H9 (cell line): Measurements from ENCODE around the gene TEX51. TPM values are rescaled to one million over a fixed set of nuclear protein-coding genes. Genes with fewer than 3 reads are reported as not detected.

Experiments used
- DNase-seq: peaks from one replicate; pipeline ENCODE4 v3.0.0-alpha.2; 2017
- H2AFZ ChIP-seq: one replicate; pipeline ENCODE4 v1.6.1; 2013; ENCODE audit warnings: mild to moderate bottlenecking, low read length, control low read depth, moderate library complexity
- H2AK5ac ChIP-seq: 2 replicates; pipeline ENCODE4 v1.6.1; 2013; ENCODE audit warnings: low read length, control low read depth, mixed read lengths; ENCODE audit not compliant: insufficient read length
- H2BK120ac ChIP-seq: one replicate; pipeline ENCODE4 v1.6.1; 2013; ENCODE audit warnings: low read depth, mild to moderate bottlenecking, low read length, control low read depth, inconsistent platforms; ENCODE audit not compliant: poor library complexity, severe bottlenecking
- H2BK12ac ChIP-seq: 2 replicates; pipeline ENCODE4 v1.6.1; 2013; ENCODE audit warnings: low read length, control low read depth, mixed read lengths, low read depth; ENCODE audit not compliant: insufficient read length
- H2BK15ac ChIP-seq: 2 replicates; pipeline ENCODE4 v1.6.1; 2013; ENCODE audit warnings: low read depth, low read length, control low read depth
- H2BK20ac ChIP-seq: one replicate; pipeline ENCODE4 v1.6.1; 2013; ENCODE audit warnings: low read depth, mild to moderate bottlenecking, low read length, control low read depth, inconsistent platforms; ENCODE audit not compliant: poor library complexity, severe bottlenecking
- H2BK5ac ChIP-seq: 2 replicates; pipeline ENCODE4 v1.6.1; 2013; ENCODE audit warnings: low read length, control low read depth, mixed read lengths; ENCODE audit not compliant: insufficient read length
- H3K14ac ChIP-seq: 2 replicates; pipeline ENCODE4 v1.6.1; 2013; ENCODE audit warnings: low read length, control low read depth; ENCODE audit not compliant: insufficient read depth
- H3K18ac ChIP-seq: 2 replicates; pipeline ENCODE4 v1.6.1; 2013; ENCODE audit warnings: low read depth, mild to moderate bottlenecking, mixed read lengths, low read length, control low read depth; ENCODE audit not compliant: insufficient read length
- H3K23ac ChIP-seq: 2 replicates; pipeline ENCODE4 v1.6.1; 2013; ENCODE audit warnings: low read length, control low read depth, mixed read lengths, low read depth; ENCODE audit not compliant: insufficient read length
- H3K23me2 ChIP-seq: 2 replicates; pipeline ENCODE4 v1.6.1; 2013; ENCODE audit warnings: low read depth, mild to moderate bottlenecking, mixed read lengths, low read length, control low read depth; ENCODE audit not compliant: insufficient read length, poor library complexity, severe bottlenecking
- H3K27ac ChIP-seq: 2 replicates; pipeline ENCODE4 v1.5.1; 2013; ENCODE audit warnings: low read length, control low read depth, mixed read lengths, low read depth; ENCODE audit not compliant: insufficient read length
- H3K27me3 ChIP-seq: 2 replicates; pipeline ENCODE4 v1.6.1; 2013; ENCODE audit warnings: low read length, control low read depth, inconsistent platforms; ENCODE audit not compliant: insufficient read depth
- H3K4ac ChIP-seq: 2 replicates; pipeline ENCODE4 v1.6.1; 2013; ENCODE audit warnings: low read depth, mild to moderate bottlenecking, control low read depth, inconsistent platforms, low read length, moderate library complexity
- H3K4me1 ChIP-seq: 2 replicates; pipeline ENCODE4 v1.6.1; 2013; ENCODE audit warnings: low read length, control low read depth, inconsistent platforms; ENCODE audit not compliant: insufficient read depth
- H3K4me2 ChIP-seq: 2 replicates; pipeline ENCODE4 v1.6.1; 2013; ENCODE audit warnings: low read length, control low read depth, mixed read lengths; ENCODE audit not compliant: insufficient read length, insufficient read depth
- H3K56ac ChIP-seq: 2 replicates; pipeline ENCODE4 v1.6.1; 2013; ENCODE audit warnings: low read depth, mild to moderate bottlenecking, mixed read lengths, low read length, control low read depth; ENCODE audit not compliant: insufficient read length
- H3K79me1 ChIP-seq: 2 replicates; pipeline ENCODE4 v1.6.1; 2013; ENCODE audit warnings: low read depth, mild to moderate bottlenecking, moderate library complexity, low read length, control low read depth, inconsistent platforms; ENCODE audit not compliant: insufficient read depth, poor library complexity, severe bottlenecking
- H3K79me2 ChIP-seq: 2 replicates; pipeline ENCODE4 v1.6.1; 2013; ENCODE audit warnings: low read length, control low read depth, inconsistent platforms; ENCODE audit not compliant: insufficient read depth
- H3K9ac ChIP-seq: 2 replicates; pipeline ENCODE4 v1.6.1; 2013; ENCODE audit warnings: low read length, control low read depth, mixed read lengths; ENCODE audit not compliant: insufficient read length; ENCODE audit errors: extremely low read depth
- H3K9me3 ChIP-seq: one replicate; pipeline ENCODE4 v1.6.1; 2013; ENCODE audit warnings: low read depth, low read length, inconsistent platforms; ENCODE audit not compliant: control insufficient read depth
- H3T11ph ChIP-seq: one replicate; pipeline ENCODE4 v1.6.1; 2013; ENCODE audit warnings: mild to moderate bottlenecking, low read length, control low read depth, inconsistent platforms
- H4K20me1 ChIP-seq: one replicate; pipeline ENCODE4 v1.6.1; 2013; ENCODE audit not compliant: control insufficient read depth, insufficient read length, insufficient read depth
- H4K5ac ChIP-seq: 2 replicates; pipeline ENCODE4 v1.6.1; 2013; ENCODE audit warnings: low read depth, mild to moderate bottlenecking, mixed read lengths, low read length, control low read depth; ENCODE audit not compliant: insufficient read length
- H4K8ac ChIP-seq: replicated peaks from 2 replicates; pipeline ENCODE4 v1.6.1; 2013; ENCODE audit warnings: low read length, control low read depth, mixed read lengths, low read depth; ENCODE audit not compliant: insufficient read length
- H4K91ac ChIP-seq: 2 replicates; pipeline ENCODE4 v1.6.1; 2013; ENCODE audit warnings: low read depth, mild to moderate bottlenecking, moderate library complexity, mixed read lengths, low read length, control low read depth; ENCODE audit not compliant: insufficient read length
- H3K27ac Mint-ChIP-seq, 3 experiments: 2 replicates in 2 of 3; 3 replicates in 1 of 3; pipeline ENCODE4 v1.8.0; 2020 to 2021; ENCODE audit warnings: mixed read lengths in 3 of 3, mild to moderate bottlenecking in 1 of 3, moderate library complexity in 1 of 3
- H3K27me3 Mint-ChIP-seq: 2 replicates; pipeline ENCODE4 v1.8.0; 2021; ENCODE audit warnings: low read depth, mild to moderate bottlenecking, moderate library complexity, mixed read lengths
- H3K36me3 Mint-ChIP-seq, 3 experiments: 2 replicates in 2 of 3; 3 replicates in 1 of 3; pipeline ENCODE4 v1.8.0; 2020 to 2021; ENCODE audit warnings: low read depth in 3 of 3, mixed read lengths in 3 of 3; ENCODE audit not compliant: insufficient read depth in 1 of 3
- H3K4me1 Mint-ChIP-seq, 2 experiments: 2 replicates each; pipeline ENCODE4 v1.8.0; 2020; ENCODE audit warnings: mixed read lengths in 2 of 2
- H3K4me3 Mint-ChIP-seq, 2 experiments: 2 replicates in 1 of 2; 3 replicates in 1 of 2; pipeline ENCODE4 v1.8.0; 2020 to 2021; ENCODE audit warnings: mild to moderate bottlenecking in 2 of 2, mixed read lengths in 2 of 2, moderate library complexity in 1 of 2
- H3K9me3 Mint-ChIP-seq, 2 experiments: 2 replicates in 1 of 2; 3 replicates in 1 of 2; pipeline ENCODE4 v1.8.0; 2020; ENCODE audit warnings: mild to moderate bottlenecking in 2 of 2, mixed read lengths in 2 of 2, moderate library complexity in 1 of 2
- CTCF ChIP-seq: fragments of 200-600 bp; sonication (generic); conservative IDR thresholded peaks from 3 replicates; pipeline ENCODE4 v1.8.0; 2021; ENCODE audit warnings: antibody characterized with exemption, mild to moderate bottlenecking
- WGBS: extraction: QIAGEN DNeasy Blood & Tissue Kit; methylation state at CpG from one replicate; pipeline ENCODE4 v1.1.7; 2013; ENCODE audit warnings: missing lambda C conversion rate, low lambda C conversion rate, mixed read lengths; ENCODE audit not compliant: insufficient read length; ENCODE audit errors: extremely low coverage; 5-methylcytosine and 5-hydroxymethylcytosine counted together
- total RNA-seq: library from RNA; stranded (reverse); gene quantifications from 2 replicates; pipeline ENCODE4 v1.2.1, GENCODE V29; 2021

The TEX51 gene
- total RNA-seq, 1 experiment from 2014 or later, result not detected

- Mint-ChIP-seq H3K27me3 (peaks cover 24% of the 10 kb centered on the region), H3K9me3 (peaks cover 0 to 3% of the 10 kb centered on the region in 2 experiments; a peak in 1 of 5 replicates), H3K4me1 (peaks cover 17 to 21% of the 10 kb centered on the region in 2 experiments), H3K27ac (no peak overlapping the region), H3K36me3 (no peaks in the 10 kb centered on the region; a peak in 1 of 7 replicates), H3K4me3 (no peak overlapping the region)
- H3T11ph ChIP-seq, result no peak overlapping the region
- H2BK12ac ChIP-seq, result no peak overlapping the region
- no peak overlapping the region for H3K18ac ChIP-seq
- no peak overlapping the region for H2BK5ac ChIP-seq
- DNase-seq, result peak; percentile 8
- H2BK20ac ChIP-seq, result no peak overlapping the region
- no peak overlapping the region for H3K23ac ChIP-seq
- H3K79me1 ChIP-seq, result no peaks in the 10 kb centered on the region
- H3K4me1 ChIP-seq, result no peaks in the 10 kb centered on the region
- H3K4ac ChIP-seq, result no peak overlapping the region
- H4K91ac ChIP-seq, result no peak overlapping the region
- no peaks in the 10 kb centered on the region for H3K79me2 ChIP-seq
- no peak overlapping the region for H2AFZ ChIP-seq
- H3K14ac ChIP-seq, result no peak overlapping the region
- WGBS, result no CpG with 5 or more reads among the region's 21 CpGs
- H3K9me3 ChIP-seq, result no peaks in the 10 kb centered on the region
- H3K9ac ChIP-seq, result no peak overlapping the region
- no peak overlapping the region for H3K56ac ChIP-seq
- H2BK120ac ChIP-seq, result no peak overlapping the region
- H4K5ac ChIP-seq, result no peak overlapping the region
- no peak overlapping the region for H4K8ac ChIP-seq
- H3K4me2 ChIP-seq, result no peak overlapping the region
- TF ChIP-seq CTCF, result no peak
- no peak overlapping the region for H3K27ac ChIP-seq
- H3K23me2 ChIP-seq, result peaks cover 5% of the 10 kb centered on the region
- H3K27me3 ChIP-seq, result no peaks in the 10 kb centered on the region
- no peak overlapping the region for H2BK15ac ChIP-seq
- no peaks in the 10 kb centered on the region for H4K20me1 ChIP-seq
- H2AK5ac ChIP-seq, result no peak overlapping the region
Measured at GRCh38 chr2:126884861-126885750, 13.6 kb upstream of the TEX51 start.
